HCT116 (cell line): ENCODE data around the gene SGMS2. TPM values are rescaled to one million over a fixed set of nuclear protein-coding genes. Genes with fewer than 3 reads are reported as not detected.

Source experiments
- ATAC-seq: fragments of 200-7000 bp; cut with Tn5 transposase; 2 replicates; pipeline ENCODE4 v1.9.1; 2020; ENCODE audit warnings: mild to moderate bottlenecking, moderate library complexity
- BruUV-seq: library from RNA; stranded (reverse); fragments of 400-500 nt; replicated peaks from 2 replicates; lab custom pipeline; 2021; lab: Mats Ljungman, UMichigan
- CTCF ChIA-PET: fragments of 300-600 bp; sonication (Branson Sonifier 250); formaldehyde crosslinking; loops from one replicate; lab custom pipeline; 2021; ENCODE audit warnings: antibody characterized with exemption; lab: Charles Lee
- POLR2A ChIA-PET: fragments of 300-600, 350-600 bp; sonication (Branson Sonifier 250); formaldehyde crosslinking; loops from one replicate; lab custom pipeline; 2021; ENCODE audit warnings: antibody characterized with exemption; lab: Charles Lee
- RAD21 ChIA-PET, 2 experiments: fragments of 300-600 bp; sonication (Branson Sonifier 250); formaldehyde crosslinking; loops; one replicate each; lab custom pipeline; 2023; ENCODE audit warnings: low total read pairs in 2 of 2; ENCODE audit not compliant: uncharacterized antibody in 2 of 2, unreplicated experiment in 2 of 2, low non-redundant PET in 1 of 2; lab: Charles Lee
- DNase-seq: peaks from one replicate; pipeline ENCODE4 v3.0.0-alpha.2; 2010; ENCODE audit warnings: low read depth, low spot score
- H2AFZ ChIP-seq: fragments of 200-600 bp; shearing (Covaris generic), sonication (generic); 2 replicates; pipeline ENCODE4 v1.6.1; 2017; ENCODE audit warnings: low read depth, mixed run types, mixed read lengths, antibody characterized with exemption, low read length; ENCODE audit not compliant: poor library complexity, severe bottlenecking
- H3K27ac ChIP-seq: 2 replicates; pipeline ENCODE4 v1.5.1; 2012; ENCODE audit warnings: low read depth, low read length
- H3K27me3 ChIP-seq: fragments of 200-600 bp; sonication (generic); 2 replicates; pipeline ENCODE4 v1.6.1; 2016; ENCODE audit warnings: mixed run types, low read length, mixed read lengths; ENCODE audit not compliant: insufficient read depth
- H3K36me3 ChIP-seq, 2 experiments: fragments of 200-500 bp in 1 of 2; fragments of 200-600 bp in 1 of 2; sonication (Bioruptor generic) in 1 of 2; sonication (generic) in 1 of 2; 2 replicates each; pipeline versions ENCODE4 v1.5.1 to v1.6.1; 2014 to 2016; ENCODE audit warnings: low read length in 2 of 2, inconsistent platforms in 1 of 2, mixed read lengths in 1 of 2, mixed run types in 1 of 2; ENCODE audit not compliant: insufficient read depth in 2 of 2, control insufficient read depth in 1 of 2
- H3K4me1 ChIP-seq, 2 experiments: fragments of 200-600 bp in 1 of 2; sonication (generic) in 1 of 2; 2 replicates each; pipeline versions ENCODE4 v1.5.1 to v1.6.1; 2012 to 2017; ENCODE audit warnings: low read length in 2 of 2, inconsistent platforms in 1 of 2, mild to moderate bottlenecking in 1 of 2, mixed read lengths in 1 of 2, mixed run types in 1 of 2, moderate library complexity in 1 of 2; ENCODE audit not compliant: insufficient read depth in 2 of 2, control insufficient read depth in 1 of 2
- H3K4me2 ChIP-seq: fragments of 200-600 bp; sonication (generic); 2 replicates; pipeline ENCODE4 v1.6.1; 2017; ENCODE audit warnings: mixed run types, low read length, mixed read lengths
- H3K4me3 ChIP-seq, 2 experiments: fragments of 200-600 bp in 1 of 2; sonication (generic) in 1 of 2; replicated peaks in 1 of 2; 2 replicates each; pipeline ENCODE4 v1.5.1; 2011 to 2016; ENCODE audit warnings: low read length in 2 of 2, control low read depth in 1 of 2, low read depth in 1 of 2, mild to moderate bottlenecking in 1 of 2, mixed read lengths in 1 of 2, mixed run types in 1 of 2
- H3K79me2 ChIP-seq: fragments of 200-600 bp; sonication (generic); 2 replicates; pipeline ENCODE4 v1.6.1; 2017; ENCODE audit warnings: mild to moderate bottlenecking, mixed run types, low read length, moderate library complexity, mixed read lengths; ENCODE audit not compliant: insufficient read depth
- H3K9ac ChIP-seq: fragments of 200-600 bp; sonication (generic); 2 replicates; pipeline ENCODE4 v1.6.1; 2016; ENCODE audit warnings: low read length, mixed read lengths
- H3K9me2 ChIP-seq: fragments of 200-600 bp; sonication (generic), shearing (Covaris generic); 2 replicates; pipeline ENCODE4 v1.6.1; 2017; ENCODE audit warnings: mixed run types, mild to moderate bottlenecking, moderate library complexity; ENCODE audit not compliant: insufficient read depth
- H3K9me3 ChIP-seq, 2 experiments: fragments of 200-500 bp in 1 of 2; fragments of 200-600 bp in 1 of 2; sonication (Bioruptor generic) in 1 of 2; sonication (generic) in 1 of 2; 2 replicates each; pipeline ENCODE4 v1.6.1; 2014 to 2017; ENCODE audit warnings: low read length in 2 of 2, mixed read lengths in 2 of 2, inconsistent platforms in 1 of 2, low read depth in 1 of 2, mild to moderate bottlenecking in 1 of 2, mixed run types in 1 of 2, moderate library complexity in 1 of 2; ENCODE audit not compliant: control insufficient read depth in 1 of 2, insufficient read depth in 1 of 2
- H4K20me1 ChIP-seq: fragments of 200-600 bp; sonication (generic), shearing (Covaris generic); 2 replicates; pipeline ENCODE4 v1.6.1; 2017; ENCODE audit warnings: mixed run types, mild to moderate bottlenecking, moderate library complexity; ENCODE audit not compliant: insufficient read depth
- CBX3 ChIP-seq: IDR thresholded peaks from 2 replicates; pipeline ENCODE4 v1.6.1; 2012; ENCODE audit warnings: low read depth
- CEBPB ChIP-seq: IDR thresholded peaks from 2 replicates; pipeline ENCODE4 v1.6.1; 2012; ENCODE audit warnings: low read depth
- EZH2phosphoT487 ChIP-seq: fragments of 200-600 bp; IDR thresholded peaks from 2 replicates; pipeline ENCODE4 v1.6.1; 2018; ENCODE audit warnings: antibody characterized with exemption, borderline replicate concordance
- FOSL1 ChIP-seq: IDR thresholded peaks from 2 replicates; pipeline ENCODE4 v1.6.1; 2012; ENCODE audit warnings: low read depth
- POLR2A ChIP-seq: IDR thresholded peaks from 2 replicates; pipeline ENCODE4 v1.7.0; 2011; ENCODE audit warnings: borderline replicate concordance; ENCODE audit not compliant: insufficient read depth, insufficient read length; ENCODE audit errors: extremely low read depth
- POLR2AphosphoS5 ChIP-seq: IDR thresholded peaks from 2 replicates; pipeline ENCODE4 v1.6.1; 2011; ENCODE audit warnings: mild to moderate bottlenecking, low read depth, low read length, moderate library complexity
- RAD21 ChIP-seq: IDR thresholded peaks from 2 replicates; pipeline ENCODE4 v1.6.1; 2012; ENCODE audit warnings: low read depth, mild to moderate bottlenecking
- REST ChIP-seq: IDR thresholded peaks from 2 replicates; pipeline ENCODE4 v1.6.1; 2012; ENCODE audit warnings: low read depth
- SP1 ChIP-seq: IDR thresholded peaks from 2 replicates; pipeline ENCODE4 v1.6.1; 2012; ENCODE audit warnings: low read depth
- SRF ChIP-seq: IDR thresholded peaks from 2 replicates; pipeline ENCODE4 v1.6.1; 2012; ENCODE audit warnings: low read depth
- intact Hi-C: fragments of 100-400 bp; cut with micrococcal nuclease; formaldehyde crosslinking; loops from 2 replicates; pipeline ENCODE4 v1.10.0; 2022
- total RNA-seq: library from RNA; stranded (reverse); gene quantifications from one replicate; pipeline ENCODE4 v1.2.1, GENCODE V29; 2021; ENCODE audit not compliant: unreplicated experiment
- TF ChIP-seq, protein P1 (sequence below), 3 experiments: fragments of 200-600 bp in 1 of 3; sonication (generic) in 1 of 3; IDR thresholded peaks in 2 of 3; conservative IDR thresholded peaks in 1 of 3; 2 replicates each; pipeline ENCODE4 v1.5.1; 2012 to 2017; ENCODE audit warnings: low read depth in 2 of 3, low read length in 2 of 3, antibody characterized with exemption in 1 of 3, borderline replicate concordance in 1 of 3, control low read depth in 1 of 3, mild to moderate bottlenecking in 1 of 3, mixed read lengths in 1 of 3, mixed run types in 1 of 3, moderate library complexity in 1 of 3; ENCODE audit not compliant: insufficient read depth in 1 of 3
- TF ChIP-seq, protein P2 (sequence below): IDR thresholded peaks from 2 replicates; pipeline ENCODE4 v1.6.1; 2011; ENCODE audit warnings: mild to moderate bottlenecking, low read length, moderate library complexity; ENCODE audit not compliant: insufficient replicate concordance; ENCODE audit errors: extremely low read depth
- TF ChIP-seq, protein P3 (sequence below): IDR thresholded peaks from 2 replicates; pipeline ENCODE4 v1.6.1; 2012

Gene SGMS2
- total RNA-seq, 1 experiment from 2014 or later, result 36.6 TPM

DNA sequence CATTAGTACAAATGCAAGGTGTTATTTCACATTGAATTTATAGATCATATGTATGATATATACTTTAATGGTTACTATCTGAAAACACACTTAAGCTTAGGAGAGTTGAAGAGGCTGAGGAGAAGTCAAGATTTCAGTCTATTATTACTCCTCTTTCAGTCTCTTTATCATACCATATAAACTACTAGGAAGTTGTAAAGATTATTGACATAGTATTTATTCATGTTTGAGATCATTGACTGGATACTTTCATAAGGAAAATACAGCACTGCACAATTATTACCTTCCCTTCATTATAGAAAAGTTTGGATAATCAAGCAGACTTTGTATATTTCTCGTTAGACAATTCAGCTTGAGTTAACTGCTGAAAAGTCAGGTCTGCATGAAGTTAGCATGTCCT is 10.0 kb upstream of the SGMS2 start:
- Histone ChIP-seq H3K79me2 (no peaks in the 10 kb centered on the region), H4K20me1 (no peaks in the 10 kb centered on the region), H3K27ac (no peak overlapping the region), H2AFZ (no peak overlapping the region), H3K36me3 (no peaks in the 10 kb centered on the region), H3K4me2 (no peak overlapping the region), H3K27me3 (no peaks in the 10 kb centered on the region), H3K4me3 (no peak overlapping the region), H3K9ac (no peak overlapping the region), H3K9me2 (no peaks in the 10 kb centered on the region), H3K4me1 (peaks cover 0 to 9% of the 10 kb centered on the region in 2 experiments; a peak in 2 of 4 replicates), H3K9me3 (no peaks in the 10 kb centered on the region)
- TF ChIP-seq, protein P1, sequence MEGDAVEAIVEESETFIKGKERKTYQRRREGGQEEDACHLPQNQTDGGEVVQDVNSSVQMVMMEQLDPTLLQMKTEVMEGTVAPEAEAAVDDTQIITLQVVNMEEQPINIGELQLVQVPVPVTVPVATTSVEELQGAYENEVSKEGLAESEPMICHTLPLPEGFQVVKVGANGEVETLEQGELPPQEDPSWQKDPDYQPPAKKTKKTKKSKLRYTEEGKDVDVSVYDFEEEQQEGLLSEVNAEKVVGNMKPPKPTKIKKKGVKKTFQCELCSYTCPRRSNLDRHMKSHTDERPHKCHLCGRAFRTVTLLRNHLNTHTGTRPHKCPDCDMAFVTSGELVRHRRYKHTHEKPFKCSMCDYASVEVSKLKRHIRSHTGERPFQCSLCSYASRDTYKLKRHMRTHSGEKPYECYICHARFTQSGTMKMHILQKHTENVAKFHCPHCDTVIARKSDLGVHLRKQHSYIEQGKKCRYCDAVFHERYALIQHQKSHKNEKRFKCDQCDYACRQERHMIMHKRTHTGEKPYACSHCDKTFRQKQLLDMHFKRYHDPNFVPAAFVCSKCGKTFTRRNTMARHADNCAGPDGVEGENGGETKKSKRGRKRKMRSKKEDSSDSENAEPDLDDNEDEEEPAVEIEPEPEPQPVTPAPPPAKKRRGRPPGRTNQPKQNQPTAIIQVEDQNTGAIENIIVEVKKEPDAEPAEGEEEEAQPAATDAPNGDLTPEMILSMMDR (IDR thresholded peaks at IDR 0.05 in 2 of 3, conservative IDR thresholded peaks at IDR 0.05 in 1 of 3; ENCODE audit: borderline replicate concordance in 1 of 3, insufficient read depth in 1 of 3, low read depth in 2 of 3, low read length in 2 of 3), result no peak
- TF ChIP-seq EZH2phosphoT487 (no peak), SRF (no peak), POLR2AphosphoS5 (no peak)
- CTCF ChIA-PET, result no interaction called here
- POLR2A ChIA-PET, result no interaction called here
- RAD21 ChIA-PET, result no interaction called here
- DNase-seq (no peak), ATAC-seq (no peak)
- BruUV-seq, result no TSS peak
- intact Hi-C loops, result no loop called here

DNA sequence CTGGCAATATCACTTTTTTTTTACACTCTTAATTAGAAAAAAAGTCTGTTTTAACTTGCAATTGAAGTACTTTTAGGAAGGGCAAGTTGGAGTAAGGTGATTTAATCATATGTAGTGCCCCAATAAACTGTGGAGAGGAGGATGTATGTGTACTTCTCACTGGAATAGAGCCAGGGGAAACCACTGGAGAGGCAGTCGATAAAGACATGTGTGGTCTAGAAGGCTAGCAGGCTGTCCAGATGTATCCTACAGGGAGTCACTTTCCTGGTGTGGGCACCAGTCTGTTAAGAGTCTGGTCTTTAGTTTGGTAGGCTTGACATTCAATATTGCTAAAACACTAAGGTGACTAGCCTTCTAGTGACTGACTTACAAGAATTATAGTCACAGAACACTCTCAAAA is 9.6 kb upstream of the SGMS2 start:
- no TSS peak for BruUV-seq
- POLR2A ChIA-PET, result no interaction called here
- ATAC-seq (no peak), DNase-seq (no peak)
- H3K36me3 ChIP-seq, result no peaks in the 10 kb centered on the region
- no peaks in the 10 kb centered on the region for H3K79me2 ChIP-seq
- H3K9me3 ChIP-seq, result no peaks in the 10 kb centered on the region
- no peak overlapping the region for H3K4me3 ChIP-seq
- H3K4me1 ChIP-seq, result peaks cover 0 to 9% of the 10 kb centered on the region in 2 experiments; a peak in 2 of 4 replicates
- no peak overlapping the region for H3K27ac ChIP-seq
- H3K9ac ChIP-seq, result no peak overlapping the region
- intact Hi-C loops, result no loop called here
- H3K4me2 ChIP-seq, result no peak overlapping the region
- no peaks in the 10 kb centered on the region for H3K27me3 ChIP-seq
- H4K20me1 ChIP-seq, result no peaks in the 10 kb centered on the region
- no peaks in the 10 kb centered on the region for H3K9me2 ChIP-seq
- CTCF ChIA-PET, result no interaction called here
- RAD21 ChIA-PET, result no interaction called here
- no peak overlapping the region for H2AFZ ChIP-seq
- TF ChIP-seq SRF (no peak), POLR2A (no peak), SP1 (no peak), FOSL1 (no peak), CEBPB (no peak), REST (no peak), RAD21 (no peak), POLR2AphosphoS5 (no peak), CBX3 (no peak)
- TF ChIP-seq, protein P2, sequence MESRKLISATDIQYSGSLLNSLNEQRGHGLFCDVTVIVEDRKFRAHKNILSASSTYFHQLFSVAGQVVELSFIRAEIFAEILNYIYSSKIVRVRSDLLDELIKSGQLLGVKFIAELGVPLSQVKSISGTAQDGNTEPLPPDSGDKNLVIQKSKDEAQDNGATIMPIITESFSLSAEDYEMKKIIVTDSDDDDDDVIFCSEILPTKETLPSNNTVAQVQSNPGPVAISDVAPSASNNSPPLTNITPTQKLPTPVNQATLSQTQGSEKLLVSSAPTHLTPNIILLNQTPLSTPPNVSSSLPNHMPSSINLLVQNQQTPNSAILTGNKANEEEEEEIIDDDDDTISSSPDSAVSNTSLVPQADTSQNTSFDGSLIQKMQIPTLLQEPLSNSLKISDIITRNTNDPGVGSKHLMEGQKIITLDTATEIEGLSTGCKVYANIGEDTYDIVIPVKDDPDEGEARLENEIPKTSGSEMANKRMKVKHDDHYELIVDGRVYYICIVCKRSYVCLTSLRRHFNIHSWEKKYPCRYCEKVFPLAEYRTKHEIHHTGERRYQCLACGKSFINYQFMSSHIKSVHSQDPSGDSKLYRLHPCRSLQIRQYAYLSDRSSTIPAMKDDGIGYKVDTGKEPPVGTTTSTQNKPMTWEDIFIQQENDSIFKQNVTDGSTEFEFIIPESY, result no peak
- TF ChIP-seq, protein P3, sequence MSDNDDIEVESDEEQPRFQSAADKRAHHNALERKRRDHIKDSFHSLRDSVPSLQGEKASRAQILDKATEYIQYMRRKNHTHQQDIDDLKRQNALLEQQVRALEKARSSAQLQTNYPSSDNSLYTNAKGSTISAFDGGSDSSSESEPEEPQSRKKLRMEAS, result no peak
